GM23248 (cell line): ENCODE data around the gene MAFG.

Experiments used
- EZH2 ChIP-seq: fragments of 200-600 bp; sonication (generic); IDR thresholded peaks from 2 replicates; pipeline ENCODE4 v1.6.1; 2018; ENCODE audit warnings: antibody characterized with exemption, mild to moderate bottlenecking; ENCODE audit not compliant: insufficient read depth, poor library complexity, severe bottlenecking
- EZH2phosphoT487 ChIP-seq: fragments of 200-600 bp; sonication (generic); IDR thresholded peaks from 2 replicates; pipeline ENCODE4 v1.6.1; 2018; ENCODE audit warnings: antibody characterized with exemption, moderate library complexity, mild to moderate bottlenecking, low read depth; ENCODE audit not compliant: insufficient read depth

DNA sequence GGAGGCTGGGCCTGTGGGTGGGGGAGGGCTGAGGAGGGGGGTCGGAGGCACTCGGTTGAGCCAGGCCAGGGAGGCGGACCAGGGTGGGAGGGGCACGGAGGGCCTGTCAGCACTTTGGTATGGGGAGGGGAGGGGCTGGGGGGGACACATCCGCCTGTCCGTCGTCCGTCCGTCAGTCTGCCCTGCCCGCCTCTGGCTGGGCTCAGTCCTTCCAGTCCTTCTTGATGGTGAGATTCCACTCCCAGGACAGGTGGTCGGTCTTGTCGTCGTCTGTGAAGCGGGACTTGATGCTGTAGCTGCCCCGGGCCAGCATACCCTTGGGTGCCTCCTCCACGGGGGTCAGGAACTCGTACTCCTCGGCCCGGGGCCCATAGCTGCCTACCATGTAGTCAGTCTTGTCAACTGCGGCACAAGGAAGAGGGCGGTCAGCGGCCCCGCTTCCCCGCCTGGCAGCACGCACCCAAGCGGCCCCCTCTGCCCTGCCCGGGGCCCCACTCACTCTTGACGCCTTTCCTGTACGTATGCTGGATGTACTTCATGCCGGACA, 58.8 kb downstream of the MAFG start:
- TF ChIP-seq EZH2 = no peak
- no peak for TF ChIP-seq EZH2phosphoT487
